Endothelial cell of umbilical vein (primary cell): ENCODE measurements around the gene FAM53B. TPM values are rescaled to one million over a fixed set of nuclear protein-coding genes. Genes with fewer than 3 reads are reported as not detected.

Source experiments
- BruUV-seq: library from RNA; stranded (reverse); fragments of 400-500 nt; replicated peaks from 2 replicates; lab custom pipeline; 2021; lab: Mats Ljungman, UMichigan
- CTCF ChIA-PET: fragments of 300-600, 350-600 bp; sonication (Branson Sonifier 250); formaldehyde crosslinking; loops from one replicate; lab custom pipeline; 2021; ENCODE audit warnings: antibody characterized with exemption, inconsistent platforms; lab: Charles Lee
- POLR2A ChIA-PET: fragments of 300-600, 350-600 bp; sonication (Branson Sonifier 250); formaldehyde crosslinking; loops from one replicate; lab custom pipeline; 2021; ENCODE audit warnings: antibody characterized with exemption, inconsistent platforms; lab: Charles Lee
- DNase-seq: peaks from one replicate; pipeline ENCODE4 v3.0.0-alpha.2; 2011; ENCODE audit warnings: low read depth, low spot score
- FAIRE-seq: peaks from 2 replicates; lab custom pipeline; 2011; peaks lifted over from hg19 to GRCh38; lab: Jason Lieb, UNC
- H2AFZ ChIP-seq: 2 replicates; pipeline ENCODE4 v1.6.0; 2012; ENCODE audit warnings: low read depth, low read length, control low read depth, inconsistent platforms
- H3K27ac ChIP-seq: 2 replicates; pipeline ENCODE4 v1.5.1; 2011; ENCODE audit warnings: low read depth, mild to moderate bottlenecking, control low read depth, low read length, moderate library complexity; ENCODE audit not compliant: insufficient read depth
- H3K27me3 ChIP-seq, 2 experiments: 2 replicates each; pipeline versions ENCODE4 v1.6.0 to v1.6.1; 2011; ENCODE audit warnings: low read length in 2 of 2, mixed read lengths in 1 of 2; ENCODE audit not compliant: control insufficient read depth in 2 of 2, insufficient read depth in 2 of 2
- H3K36me3 ChIP-seq, 2 experiments: 2 replicates in 1 of 2; 3 replicates in 1 of 2; pipeline ENCODE4 v1.5.1; 2011; ENCODE audit warnings: low read length in 2 of 2, mild to moderate bottlenecking in 1 of 2, moderate library complexity in 1 of 2; ENCODE audit not compliant: control insufficient read depth in 2 of 2, insufficient read depth in 2 of 2; ENCODE audit errors: extremely low read depth in 1 of 2
- H3K4me1 ChIP-seq: 3 replicates; pipeline ENCODE4 v1.5.1; 2011; ENCODE audit warnings: mild to moderate bottlenecking, low read length; ENCODE audit not compliant: control insufficient read depth, insufficient read depth; ENCODE audit errors: extremely low read depth
- H3K4me2 ChIP-seq: 2 replicates; pipeline ENCODE4 v1.6.1; 2011; ENCODE audit warnings: low read length, control low read depth, mixed read lengths; ENCODE audit not compliant: insufficient read depth
- H3K4me3 ChIP-seq, 3 experiments: fragments of 200-600 bp in 1 of 3; sonication (generic), shearing (Covaris generic) in 1 of 3; replicated peaks in 1 of 3; 2 replicates each; pipeline ENCODE4 v1.5.1; 2011 to 2016; ENCODE audit warnings: control low read depth in 3 of 3, low read length in 3 of 3, mild to moderate bottlenecking in 2 of 3, inconsistent platforms in 1 of 3, low read depth in 1 of 3, moderate library complexity in 1 of 3; ENCODE audit not compliant: insufficient read depth in 1 of 3
- H3K79me2 ChIP-seq: 2 replicates; pipeline ENCODE4 v1.6.0; 2012; ENCODE audit warnings: low read length, inconsistent platforms; ENCODE audit not compliant: control insufficient read depth, insufficient read depth
- H3K9ac ChIP-seq: replicated peaks from 2 replicates; pipeline ENCODE3; 2011; ENCODE audit warnings: low read length, control low read depth; ENCODE audit not compliant: insufficient read depth; ENCODE audit errors: extremely low read depth
- H3K9me1 ChIP-seq: replicated peaks from 3 replicates; pipeline ENCODE4 v1.6.0; 2011; ENCODE audit warnings: mild to moderate bottlenecking, low read length; ENCODE audit not compliant: control insufficient read depth, insufficient read depth; ENCODE audit errors: extremely low read depth
- H3K9me3 ChIP-seq: replicated peaks from 2 replicates; pipeline ENCODE4 v1.5.1; 2012; ENCODE audit warnings: low read length, inconsistent platforms; ENCODE audit not compliant: control insufficient read depth, insufficient read depth
- H4K20me1 ChIP-seq: replicated peaks from 2 replicates; pipeline ENCODE3; 2011; ENCODE audit warnings: mild to moderate bottlenecking, low read length; ENCODE audit not compliant: control insufficient read depth, insufficient read depth; ENCODE audit errors: extremely low read depth
- EZH2 ChIP-seq: IDR thresholded peaks from 2 replicates; pipeline ENCODE4 v1.6.1; 2012; ENCODE audit warnings: borderline replicate concordance, low read depth, mild to moderate bottlenecking, moderate library complexity, low read length, inconsistent platforms; ENCODE audit not compliant: severe bottlenecking
- FOS ChIP-seq: IDR thresholded peaks from 2 replicates; pipeline ENCODE4 v1.6.1; 2011; ENCODE audit warnings: mild to moderate bottlenecking, low read length, moderate library complexity, borderline replicate concordance; ENCODE audit not compliant: insufficient read depth
- GATA2 ChIP-seq: IDR thresholded peaks from 2 replicates; pipeline ENCODE4 v1.7.0; 2011; ENCODE audit warnings: low read depth, mild to moderate bottlenecking, moderate library complexity, mixed read lengths, low read length; ENCODE audit not compliant: insufficient read length, insufficient read depth
- JUN ChIP-seq: IDR thresholded peaks from 2 replicates; pipeline ENCODE4 v1.6.1; 2011; ENCODE audit warnings: borderline replicate concordance, low read depth; ENCODE audit not compliant: insufficient read length, insufficient read depth
- MYC ChIP-seq: IDR thresholded peaks from one replicate; pipeline ENCODE4 v1.6.1; 2011; ENCODE audit warnings: mild to moderate bottlenecking, low read depth, low read length
- POLR2A ChIP-seq: IDR thresholded peaks from 2 replicates; pipeline ENCODE4 v1.6.1; 2012; ENCODE audit warnings: low read depth, mild to moderate bottlenecking, control low read depth, low read length
- POLR2AphosphoS5 ChIP-seq: IDR thresholded peaks from 2 replicates; pipeline ENCODE4 v1.6.1; 2012; ENCODE audit warnings: low read depth, mild to moderate bottlenecking, control low read depth, low read length, moderate library complexity; ENCODE audit not compliant: insufficient read depth
- dilution Hi-C: fragments of 300-500 bp; cut with MboI; formaldehyde crosslinking; loops from one replicate; pipeline ENCODE4 v1.15.0; 2019; ENCODE audit warnings: low sequenced_read_pairs; ENCODE audit not compliant: extremely low pct_ligation_motif_present
- intact Hi-C: fragments of 100-400 bp; cut with micrococcal nuclease; formaldehyde crosslinking; loops from one replicate; pipeline ENCODE4 v1.10.0; 2022
- polyA plus RNA-seq, 4 experiments: library from polyadenylated mRNA; depleted of rRNA in 3 of 4; stranded (reverse) in 3 of 4; unstranded in 1 of 4; fragments of >200 nt; gene quantifications; 2 replicates each; pipeline versions ENCODE4 v1.2.1 to v1.2.3, GENCODE V29; 2011 to 2012; ENCODE audit warnings: missing spikeins in 1 of 4
- total RNA-seq: library from RNA; stranded (reverse); gene quantifications from 2 replicates; pipeline ENCODE4 v1.2.3, GENCODE V29; 2021
- TF ChIP-seq, protein P1 (sequence below), 2 donors: IDR thresholded peaks; 1 replicate in 1 of 2; 2 replicates in 1 of 2; pipeline ENCODE4 v1.5.1; 2011; ENCODE audit warnings: low read length in 2 of 2, mild to moderate bottlenecking in 2 of 2, moderate library complexity in 2 of 2, control low read depth in 1 of 2, inconsistent platforms in 1 of 2, low read depth in 1 of 2; ENCODE audit not compliant: insufficient read depth in 1 of 2; ENCODE audit errors: extremely low read depth in 1 of 2
- TF ChIP-seq, protein P2 (sequence below): IDR thresholded peaks from 2 replicates; pipeline ENCODE4 v1.6.1; 2011; ENCODE audit not compliant: insufficient read depth, insufficient read length

The FAM53B gene
- total and polyA plus RNA-seq, 2 donors (not counting 3 experiments of a cell fraction or from before 2014, with no cell fraction given), result 8.5 to 21.1 TPM

DNA sequence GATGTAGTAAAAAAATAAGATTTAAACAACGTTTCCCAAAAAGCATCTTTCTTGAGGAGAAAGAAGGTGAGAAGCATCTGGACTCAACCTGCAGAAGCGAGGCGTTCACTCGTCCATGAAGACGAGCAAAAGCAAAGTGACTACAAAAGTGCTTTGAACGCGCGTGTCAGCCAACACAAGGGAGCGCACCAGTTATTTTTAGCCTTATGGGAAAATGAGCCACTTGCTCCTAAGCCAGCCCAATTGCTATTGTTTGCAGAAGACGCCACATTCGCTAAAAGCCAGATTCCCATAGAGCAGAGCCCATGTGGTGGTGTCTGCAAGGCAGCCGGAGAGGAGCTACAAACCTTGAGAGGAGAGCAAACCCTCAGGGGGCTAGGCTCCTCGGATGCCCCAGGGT, 122.5 kb downstream of the FAM53B start:
- ChIA-PET CTCF (interaction anchor here (0.6 to 2.3 kb wide), 4 partner anchors 44 to 121 kb away, joined by 3 to 10 read pairs (median 3); no protein-coding TSS in a partner anchor), POLR2A (no interaction called here)
- no peak for FAIRE-seq
- no peak for DNase-seq
- intact Hi-C loops (no loop called here), dilution Hi-C loops (no loop called here)
- H3K27ac ChIP-seq, result no peak overlapping the region
- no peaks in the 10 kb centered on the region for H3K4me1 ChIP-seq
- H4K20me1 ChIP-seq, result no peaks in the 10 kb centered on the region
- peaks cover 0 to 2% of the 10 kb centered on the region in 2 experiments for H3K36me3 ChIP-seq
- H2AFZ ChIP-seq, result no peak overlapping the region
- H3K9me1 ChIP-seq, result no peaks in the 10 kb centered on the region
- H3K4me3 ChIP-seq, result no peak overlapping the region
- H3K27me3 ChIP-seq, result no peaks in the 10 kb centered on the region
- no peak overlapping the region for H3K9ac ChIP-seq
- no peak for TF ChIP-seq POLR2AphosphoS5
- TF ChIP-seq EZH2, result no peak
- no peak for TF ChIP-seq FOS
- no peak for TF ChIP-seq GATA2
- no peak for TF ChIP-seq JUN
- TF ChIP-seq MYC, result no peak
- TF ChIP-seq, protein P1, sequence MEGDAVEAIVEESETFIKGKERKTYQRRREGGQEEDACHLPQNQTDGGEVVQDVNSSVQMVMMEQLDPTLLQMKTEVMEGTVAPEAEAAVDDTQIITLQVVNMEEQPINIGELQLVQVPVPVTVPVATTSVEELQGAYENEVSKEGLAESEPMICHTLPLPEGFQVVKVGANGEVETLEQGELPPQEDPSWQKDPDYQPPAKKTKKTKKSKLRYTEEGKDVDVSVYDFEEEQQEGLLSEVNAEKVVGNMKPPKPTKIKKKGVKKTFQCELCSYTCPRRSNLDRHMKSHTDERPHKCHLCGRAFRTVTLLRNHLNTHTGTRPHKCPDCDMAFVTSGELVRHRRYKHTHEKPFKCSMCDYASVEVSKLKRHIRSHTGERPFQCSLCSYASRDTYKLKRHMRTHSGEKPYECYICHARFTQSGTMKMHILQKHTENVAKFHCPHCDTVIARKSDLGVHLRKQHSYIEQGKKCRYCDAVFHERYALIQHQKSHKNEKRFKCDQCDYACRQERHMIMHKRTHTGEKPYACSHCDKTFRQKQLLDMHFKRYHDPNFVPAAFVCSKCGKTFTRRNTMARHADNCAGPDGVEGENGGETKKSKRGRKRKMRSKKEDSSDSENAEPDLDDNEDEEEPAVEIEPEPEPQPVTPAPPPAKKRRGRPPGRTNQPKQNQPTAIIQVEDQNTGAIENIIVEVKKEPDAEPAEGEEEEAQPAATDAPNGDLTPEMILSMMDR (IDR thresholded peaks at IDR 0.05; ENCODE audit: extremely low read depth in 1 of 2, insufficient read depth in 1 of 2, low read depth in 1 of 2, low read length in 2 of 2), result no peak
- TF ChIP-seq, protein P2, sequence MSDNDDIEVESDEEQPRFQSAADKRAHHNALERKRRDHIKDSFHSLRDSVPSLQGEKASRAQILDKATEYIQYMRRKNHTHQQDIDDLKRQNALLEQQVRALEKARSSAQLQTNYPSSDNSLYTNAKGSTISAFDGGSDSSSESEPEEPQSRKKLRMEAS, result no peak
- no peak for TF ChIP-seq POLR2A
- no peak overlapping the region for H3K4me2 ChIP-seq
- H3K79me2 ChIP-seq, result no peaks in the 10 kb centered on the region
- BruUV-seq, result no TSS peak
- no peaks in the 10 kb centered on the region for H3K9me3 ChIP-seq
